H9 (cell line): Measurements from ENCODE around the gene TBC1D5. TPM values are rescaled to one million over a fixed set of nuclear protein-coding genes. Genes with fewer than 3 reads are reported as not detected.

ENCODE experiments used
- DNase-seq: peaks from one replicate; pipeline ENCODE4 v3.0.0-alpha.2; 2017
- H2AFZ ChIP-seq: one replicate; pipeline ENCODE4 v1.6.1; 2013; ENCODE audit warnings: mild to moderate bottlenecking, low read length, control low read depth, moderate library complexity
- H2AK5ac ChIP-seq: 2 replicates; pipeline ENCODE4 v1.6.1; 2013; ENCODE audit warnings: low read length, control low read depth, mixed read lengths; ENCODE audit not compliant: insufficient read length
- H2BK120ac ChIP-seq: one replicate; pipeline ENCODE4 v1.6.1; 2013; ENCODE audit warnings: low read depth, mild to moderate bottlenecking, low read length, control low read depth, inconsistent platforms; ENCODE audit not compliant: poor library complexity, severe bottlenecking
- H2BK12ac ChIP-seq: 2 replicates; pipeline ENCODE4 v1.6.1; 2013; ENCODE audit warnings: low read length, control low read depth, mixed read lengths, low read depth; ENCODE audit not compliant: insufficient read length
- H2BK15ac ChIP-seq: 2 replicates; pipeline ENCODE4 v1.6.1; 2013; ENCODE audit warnings: low read depth, low read length, control low read depth
- H2BK20ac ChIP-seq: one replicate; pipeline ENCODE4 v1.6.1; 2013; ENCODE audit warnings: low read depth, mild to moderate bottlenecking, low read length, control low read depth, inconsistent platforms; ENCODE audit not compliant: poor library complexity, severe bottlenecking
- H2BK5ac ChIP-seq: 2 replicates; pipeline ENCODE4 v1.6.1; 2013; ENCODE audit warnings: low read length, control low read depth, mixed read lengths; ENCODE audit not compliant: insufficient read length
- H3K14ac ChIP-seq: 2 replicates; pipeline ENCODE4 v1.6.1; 2013; ENCODE audit warnings: low read length, control low read depth; ENCODE audit not compliant: insufficient read depth
- H3K18ac ChIP-seq: 2 replicates; pipeline ENCODE4 v1.6.1; 2013; ENCODE audit warnings: low read depth, mild to moderate bottlenecking, mixed read lengths, low read length, control low read depth; ENCODE audit not compliant: insufficient read length
- H3K23ac ChIP-seq: 2 replicates; pipeline ENCODE4 v1.6.1; 2013; ENCODE audit warnings: low read length, control low read depth, mixed read lengths, low read depth; ENCODE audit not compliant: insufficient read length
- H3K23me2 ChIP-seq: 2 replicates; pipeline ENCODE4 v1.6.1; 2013; ENCODE audit warnings: low read depth, mild to moderate bottlenecking, mixed read lengths, low read length, control low read depth; ENCODE audit not compliant: insufficient read length, poor library complexity, severe bottlenecking
- H3K27ac ChIP-seq: 2 replicates; pipeline ENCODE4 v1.5.1; 2013; ENCODE audit warnings: low read length, control low read depth, mixed read lengths, low read depth; ENCODE audit not compliant: insufficient read length
- H3K27me3 ChIP-seq: 2 replicates; pipeline ENCODE4 v1.6.1; 2013; ENCODE audit warnings: low read length, control low read depth, inconsistent platforms; ENCODE audit not compliant: insufficient read depth
- H3K4ac ChIP-seq: 2 replicates; pipeline ENCODE4 v1.6.1; 2013; ENCODE audit warnings: low read depth, mild to moderate bottlenecking, control low read depth, inconsistent platforms, low read length, moderate library complexity
- H3K4me1 ChIP-seq: 2 replicates; pipeline ENCODE4 v1.6.1; 2013; ENCODE audit warnings: low read length, control low read depth, inconsistent platforms; ENCODE audit not compliant: insufficient read depth
- H3K4me2 ChIP-seq: 2 replicates; pipeline ENCODE4 v1.6.1; 2013; ENCODE audit warnings: low read length, control low read depth, mixed read lengths; ENCODE audit not compliant: insufficient read length, insufficient read depth
- H3K56ac ChIP-seq: 2 replicates; pipeline ENCODE4 v1.6.1; 2013; ENCODE audit warnings: low read depth, mild to moderate bottlenecking, mixed read lengths, low read length, control low read depth; ENCODE audit not compliant: insufficient read length
- H3K79me1 ChIP-seq: 2 replicates; pipeline ENCODE4 v1.6.1; 2013; ENCODE audit warnings: low read depth, mild to moderate bottlenecking, moderate library complexity, low read length, control low read depth, inconsistent platforms; ENCODE audit not compliant: insufficient read depth, poor library complexity, severe bottlenecking
- H3K79me2 ChIP-seq: 2 replicates; pipeline ENCODE4 v1.6.1; 2013; ENCODE audit warnings: low read length, control low read depth, inconsistent platforms; ENCODE audit not compliant: insufficient read depth
- H3K9ac ChIP-seq: 2 replicates; pipeline ENCODE4 v1.6.1; 2013; ENCODE audit warnings: low read length, control low read depth, mixed read lengths; ENCODE audit not compliant: insufficient read length; ENCODE audit errors: extremely low read depth
- H3K9me3 ChIP-seq: one replicate; pipeline ENCODE4 v1.6.1; 2013; ENCODE audit warnings: low read depth, low read length, inconsistent platforms; ENCODE audit not compliant: control insufficient read depth
- H3T11ph ChIP-seq: one replicate; pipeline ENCODE4 v1.6.1; 2013; ENCODE audit warnings: mild to moderate bottlenecking, low read length, control low read depth, inconsistent platforms
- H4K20me1 ChIP-seq: one replicate; pipeline ENCODE4 v1.6.1; 2013; ENCODE audit not compliant: control insufficient read depth, insufficient read length, insufficient read depth
- H4K5ac ChIP-seq: 2 replicates; pipeline ENCODE4 v1.6.1; 2013; ENCODE audit warnings: low read depth, mild to moderate bottlenecking, mixed read lengths, low read length, control low read depth; ENCODE audit not compliant: insufficient read length
- H4K8ac ChIP-seq: replicated peaks from 2 replicates; pipeline ENCODE4 v1.6.1; 2013; ENCODE audit warnings: low read length, control low read depth, mixed read lengths, low read depth; ENCODE audit not compliant: insufficient read length
- H4K91ac ChIP-seq: 2 replicates; pipeline ENCODE4 v1.6.1; 2013; ENCODE audit warnings: low read depth, mild to moderate bottlenecking, moderate library complexity, mixed read lengths, low read length, control low read depth; ENCODE audit not compliant: insufficient read length
- H3K27ac Mint-ChIP-seq, 3 experiments: 2 replicates in 2 of 3; 3 replicates in 1 of 3; pipeline ENCODE4 v1.8.0; 2020 to 2021; ENCODE audit warnings: mixed read lengths in 3 of 3, mild to moderate bottlenecking in 1 of 3, moderate library complexity in 1 of 3
- H3K27me3 Mint-ChIP-seq: 2 replicates; pipeline ENCODE4 v1.8.0; 2021; ENCODE audit warnings: low read depth, mild to moderate bottlenecking, moderate library complexity, mixed read lengths
- H3K36me3 Mint-ChIP-seq, 3 experiments: 2 replicates in 2 of 3; 3 replicates in 1 of 3; pipeline ENCODE4 v1.8.0; 2020 to 2021; ENCODE audit warnings: low read depth in 3 of 3, mixed read lengths in 3 of 3; ENCODE audit not compliant: insufficient read depth in 1 of 3
- H3K4me1 Mint-ChIP-seq, 2 experiments: 2 replicates each; pipeline ENCODE4 v1.8.0; 2020; ENCODE audit warnings: mixed read lengths in 2 of 2
- H3K4me3 Mint-ChIP-seq, 2 experiments: 2 replicates in 1 of 2; 3 replicates in 1 of 2; pipeline ENCODE4 v1.8.0; 2020 to 2021; ENCODE audit warnings: mild to moderate bottlenecking in 2 of 2, mixed read lengths in 2 of 2, moderate library complexity in 1 of 2
- H3K9me3 Mint-ChIP-seq, 2 experiments: 2 replicates in 1 of 2; 3 replicates in 1 of 2; pipeline ENCODE4 v1.8.0; 2020; ENCODE audit warnings: mild to moderate bottlenecking in 2 of 2, mixed read lengths in 2 of 2, moderate library complexity in 1 of 2
- CTCF ChIP-seq: fragments of 200-600 bp; sonication (generic); conservative IDR thresholded peaks from 3 replicates; pipeline ENCODE4 v1.8.0; 2021; ENCODE audit warnings: antibody characterized with exemption, mild to moderate bottlenecking
- WGBS: extraction: QIAGEN DNeasy Blood & Tissue Kit; methylation state at CpG from one replicate; pipeline ENCODE4 v1.1.7; 2013; ENCODE audit warnings: missing lambda C conversion rate, low lambda C conversion rate, mixed read lengths; ENCODE audit not compliant: insufficient read length; ENCODE audit errors: extremely low coverage; 5-methylcytosine and 5-hydroxymethylcytosine counted together
- total RNA-seq: library from RNA; stranded (reverse); gene quantifications from 2 replicates; pipeline ENCODE4 v1.2.1, GENCODE V29; 2021

TBC1D5 gene
- total RNA-seq, 1 experiment from 2014 or later = 25.0 TPM

DNA sequence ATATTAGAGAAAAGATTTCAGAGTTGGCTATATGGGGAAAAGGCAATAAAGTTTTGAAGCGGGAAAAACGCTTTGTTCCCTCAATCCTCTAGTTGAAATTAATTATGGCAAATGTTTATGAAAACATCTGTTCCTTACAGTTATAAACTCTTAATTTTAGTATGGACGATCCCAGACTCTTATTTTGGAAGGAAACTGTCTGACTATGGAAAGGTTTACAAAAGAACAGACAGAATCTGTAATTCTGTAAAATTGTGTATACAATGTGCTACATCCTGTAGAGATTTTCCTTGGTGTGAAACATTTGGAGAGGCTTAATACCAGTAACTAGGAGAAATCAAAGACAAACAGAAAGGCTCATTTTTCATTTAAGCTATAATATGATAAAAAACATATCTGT is 311.8 kb downstream of the TBC1D5 start:
- H2BK120ac ChIP-seq = no peak overlapping the region
- H3T11ph ChIP-seq = no peak overlapping the region
- no peak overlapping the region for H3K23ac ChIP-seq
- WGBS = no CpG with 5 or more reads among the region's 3 CpGs
- H2AK5ac ChIP-seq = no peak overlapping the region
- no peak overlapping the region for H3K27ac ChIP-seq
- no peak overlapping the region for H2BK12ac ChIP-seq
- no peaks in the 10 kb centered on the region; a peak in 2 of 7 replicates for H3K36me3 Mint-ChIP-seq
- H3K27ac Mint-ChIP-seq = peak overlapping the region in 1 of 3 experiments; percentile 60; a peak in 1 of 7 replicates
- no peaks in the 10 kb centered on the region for H3K4me1 ChIP-seq
- H2AFZ ChIP-seq = no peak overlapping the region
- no peak overlapping the region for H2BK15ac ChIP-seq
- H2BK5ac ChIP-seq = no peak overlapping the region
- no peak for DNase-seq
- H3K4me2 ChIP-seq = no peak overlapping the region
- no peak overlapping the region for H4K91ac ChIP-seq
- peaks cover 17 to 21% of the 10 kb centered on the region in 2 experiments for H3K4me1 Mint-ChIP-seq
- no peaks in the 10 kb centered on the region for H4K20me1 ChIP-seq
- no peak overlapping the region for H3K4ac ChIP-seq
- no peak overlapping the region for H3K4me3 Mint-ChIP-seq
- no peak overlapping the region for H3K9ac ChIP-seq
- H3K18ac ChIP-seq = no peak overlapping the region
- H3K79me1 ChIP-seq = no peaks in the 10 kb centered on the region
- no peak for TF ChIP-seq CTCF
- no peaks in the 10 kb centered on the region for H3K9me3 ChIP-seq
- H3K27me3 ChIP-seq = no peaks in the 10 kb centered on the region
- no peak overlapping the region for H4K5ac ChIP-seq
- no peaks in the 10 kb centered on the region for H3K27me3 Mint-ChIP-seq
- no peaks in the 10 kb centered on the region for H3K79me2 ChIP-seq
- no peak overlapping the region for H3K14ac ChIP-seq
- H3K23me2 ChIP-seq = no peaks in the 10 kb centered on the region
- no peaks in the 10 kb centered on the region; a peak in 2 of 5 replicates for H3K9me3 Mint-ChIP-seq
- no peak overlapping the region for H2BK20ac ChIP-seq
- H4K8ac ChIP-seq = no peak overlapping the region
- H3K56ac ChIP-seq = no peak overlapping the region
